CD4-positive, alpha-beta T cell treated with Interleukin-10 for 1 hour (primary cell): ENCODE measurements around the gene DHRS13.
A peak's percentile ranks its signal among the peaks of the same experiment; 100 is the strongest.

ENCODE experiments used
- DNase-seq: peaks from one replicate; pipeline ENCODE4 v3.0.0-alpha.2; 2020

Gene DHRS13

GRCh38 chr17:28900986-28901726 lies 1.7 kb downstream of the DHRS13 start:
- DNase-seq: no peak

GRCh38 chr17:28899212-28899815 lies 3.6 kb downstream of the DHRS13 start:
- no peak for DNase-seq

GRCh38 chr17:28898527-28898955 lies 4.3 kb downstream of the DHRS13 start:
- DNase-seq: no peak

- peak; percentile 46 for DNase-seq
Observed at GRCh38 chr17:28897769-28898526, 4.9 kb downstream of the DHRS13 start.

GRCh38 chr17:28896884-28897768 lies 5.8 kb downstream of the DHRS13 start, which contains the start of gene FLOT2:
FLOT2 (minus strand) TSS chr17:28897733; CDS start chr17:28897574, 159 bp downstream.
- DNase-seq: peak; percentile 68

- no peak for DNase-seq
Observed at GRCh38 chr17:28896491-28896883, 6.4 kb downstream of the DHRS13 start.

GRCh38 chr17:28895794-28896447 lies 7.0 kb downstream of the DHRS13 start:
- DNase-seq: no peak

- peak; percentile 28 for DNase-seq
Observed at GRCh38 chr17:28893248-28894183, 9.4 kb downstream of the DHRS13 start.

GRCh38 chr17:28892024-28892423 lies 10.9 kb downstream of the DHRS13 start:
- no peak for DNase-seq

GRCh38 chr17:28891201-28891600 lies 11.7 kb downstream of the DHRS13 start:
- DNase-seq: no peak

- no peak for DNase-seq
Observed at GRCh38 chr17:28889996-28890395, 12.9 kb downstream of the DHRS13 start.

- no peak for DNase-seq
Observed at GRCh38 chr17:28888832-28889231, 14.0 kb downstream of the DHRS13 start.

- no peak for DNase-seq
Observed at GRCh38 chr17:28887871-28888471, 14.9 kb downstream of the DHRS13 start.

GRCh38 chr17:28885951-28886350 lies 16.9 kb downstream of the DHRS13 start:
- DNase-seq: no peak

GRCh38 chr17:28885363-28885762 lies 17.5 kb downstream of the DHRS13 start:
- no peak for DNase-seq

- DNase-seq: no peak
Observed at GRCh38 chr17:28883967-28884702, 18.7 kb downstream of the DHRS13 start.

- no peak for DNase-seq
Observed at GRCh38 chr17:28882154-28882895, 20.6 kb downstream of the DHRS13 start.

GRCh38 chr17:28881533-28882056 lies 21.3 kb downstream of the DHRS13 start:
- DNase-seq: no peak

- no peak for DNase-seq
Observed at GRCh38 chr17:28880572-28880945, 22.3 kb downstream of the DHRS13 start.
